GM23338 (cell line): ENCODE results near the gene C8G. TPM values are rescaled to one million over a fixed set of nuclear protein-coding genes. Genes with fewer than 3 reads are reported as not detected.

Experiments
- ATAC-seq: fragments of 200-7000 bp; cut with Tn5 transposase; 3 replicates; pipeline ENCODE4 v1.9.1; 2020
- DNase-seq: peaks from one replicate; pipeline ENCODE4 v3.0.0-alpha.2; 2015; ENCODE audit warnings: low spot score
- H2AFZ ChIP-seq: fragments of 200-600 bp; sonication (generic); 2 replicates; pipeline ENCODE4 v1.8.0; 2016; ENCODE audit warnings: antibody characterized with exemption, mild to moderate bottlenecking, moderate library complexity
- H3F3A ChIP-seq: fragments of 200-600 bp; sonication (generic); replicated peaks from 2 replicates; pipeline ENCODE4 v1.8.0; 2017; ENCODE audit warnings: antibody characterized with exemption, mixed run types, low read depth
- H3K27ac ChIP-seq: fragments of 200-600 bp; sonication (generic); 2 replicates; pipeline ENCODE4 v1.6.1; 2016; ENCODE audit warnings: low read depth
- H3K27me3 ChIP-seq: fragments of 200-600 bp; sonication (generic); 2 replicates; pipeline ENCODE4 v1.8.0; 2016; ENCODE audit warnings: mild to moderate bottlenecking, mixed run types, moderate library complexity; ENCODE audit not compliant: insufficient read depth
- H3K36me3 ChIP-seq: fragments of 200-600 bp; sonication (generic); 2 replicates; pipeline ENCODE4 v1.8.0; 2016; ENCODE audit warnings: mild to moderate bottlenecking; ENCODE audit not compliant: insufficient read depth
- H3K4me1 ChIP-seq: fragments of 200-600 bp; sonication (generic); 2 replicates; pipeline ENCODE4 v1.8.0; 2016; ENCODE audit warnings: mild to moderate bottlenecking, moderate library complexity; ENCODE audit not compliant: insufficient read depth
- H3K4me2 ChIP-seq: fragments of 200-600 bp; sonication (generic); 2 replicates; pipeline ENCODE4 v1.7.1; 2017; ENCODE audit warnings: mixed run types
- H3K4me3 ChIP-seq: fragments of 200-600 bp; sonication (generic); 2 replicates; pipeline ENCODE4 v1.6.1; 2016; ENCODE audit warnings: mixed run types
- H3K79me2 ChIP-seq: fragments of 200-600 bp; sonication (generic); replicated peaks from 2 replicates; pipeline ENCODE4 v1.8.0; 2017; ENCODE audit warnings: mild to moderate bottlenecking; ENCODE audit not compliant: insufficient read depth
- H3K9me2 ChIP-seq: fragments of 200-600 bp; sonication (generic); 2 replicates; pipeline ENCODE4 v1.8.0; 2017; ENCODE audit not compliant: insufficient read depth
- H4K20me1 ChIP-seq: fragments of 200-600 bp; sonication (generic); replicated peaks from 2 replicates; pipeline ENCODE4 v1.8.0; 2017; ENCODE audit warnings: mild to moderate bottlenecking; ENCODE audit not compliant: insufficient read depth
- H3K27ac Mint-ChIP-seq: 2 replicates; pipeline ENCODE4 v1.8.0; 2020; ENCODE audit warnings: inconsistent platforms, mild to moderate bottlenecking, moderate library complexity, mixed read lengths
- H3K27me3 Mint-ChIP-seq: 3 replicates; pipeline ENCODE4 v1.8.0; 2022; ENCODE audit warnings: low read depth, mild to moderate bottlenecking, moderate library complexity, mixed read lengths, inconsistent platforms; ENCODE audit not compliant: insufficient read depth, poor library complexity
- H3K36me3 Mint-ChIP-seq: 3 replicates; pipeline ENCODE4 v1.8.0; 2021; ENCODE audit warnings: low read depth, mild to moderate bottlenecking, inconsistent platforms, moderate library complexity, mixed read lengths
- H3K4me1 Mint-ChIP-seq: 3 replicates; pipeline ENCODE4 v1.8.0; 2020; ENCODE audit warnings: mild to moderate bottlenecking, inconsistent platforms, mixed read lengths
- H3K4me3 Mint-ChIP-seq: 3 replicates; pipeline ENCODE4 v1.8.0; 2021; ENCODE audit warnings: moderate library complexity, mild to moderate bottlenecking, inconsistent platforms, mixed read lengths
- H3K9me3 Mint-ChIP-seq: 3 replicates; pipeline ENCODE4 v1.8.0; 2020; ENCODE audit warnings: moderate library complexity, mild to moderate bottlenecking, inconsistent platforms, mixed read lengths
- CTCF ChIP-seq, 2 experiments: fragments of 200-600 bp in 1 of 2; sonication (generic) in 1 of 2; conservative IDR thresholded peaks; 2 replicates each; pipeline versions ENCODE4 v1.5.1 to v1.6.1; 2016 to 2017; ENCODE audit warnings: antibody characterized with exemption in 2 of 2, low read depth in 2 of 2, mild to moderate bottlenecking in 2 of 2, moderate library complexity in 1 of 2
- EZH2 ChIP-seq: fragments of 200-600 bp; sonication (generic); IDR thresholded peaks from one replicate; pipeline ENCODE4 v1.8.0; 2017; ENCODE audit warnings: antibody characterized with exemption, mild to moderate bottlenecking, low read depth; ENCODE audit not compliant: unreplicated experiment
- NANOG ChIP-seq: IDR thresholded peaks from 2 replicates; pipeline ENCODE4 v1.6.1; 2016; ENCODE audit warnings: antibody characterized with exemption, borderline replicate concordance
- REST ChIP-seq: IDR thresholded peaks from one replicate; pipeline ENCODE4 v1.6.1; 2018; ENCODE audit warnings: antibody characterized with exemption; ENCODE audit not compliant: unreplicated experiment
- ZNF114 ChIP-seq: fragments of 250-450 bp; sonication (Bioruptor Pico); IDR thresholded peaks from 2 replicates; pipeline ENCODE4 v1.5.0; 2020; ENCODE audit warnings: mild to moderate bottlenecking, moderate library complexity
- ZNF331 ChIP-seq: fragments of 250-450 bp; sonication (Bioruptor Pico); IDR thresholded peaks from 2 replicates; pipeline ENCODE4 v1.5.0; 2020; ENCODE audit warnings: low read depth, mild to moderate bottlenecking, moderate library complexity
- polyA plus RNA-seq: library from polyadenylated mRNA; unstranded; fragments of >200 nt; fragmentation: Nextera tagmentation; extraction: Ambion mirVana; gene quantifications from 2 replicates; pipeline ENCODE4 v1.2.1, GENCODE V29; 2016
- total RNA-seq: library from RNA; depleted of rRNA; stranded (reverse); fragments of >200 nt; shearing (Covaris generic); gene quantifications from 2 replicates; pipeline ENCODE4 v1.2.3, GENCODE V29; 2014

C8G gene
- total and polyA plus RNA-seq, 2 experiments from 2014 or later, result not detected

DNA sequence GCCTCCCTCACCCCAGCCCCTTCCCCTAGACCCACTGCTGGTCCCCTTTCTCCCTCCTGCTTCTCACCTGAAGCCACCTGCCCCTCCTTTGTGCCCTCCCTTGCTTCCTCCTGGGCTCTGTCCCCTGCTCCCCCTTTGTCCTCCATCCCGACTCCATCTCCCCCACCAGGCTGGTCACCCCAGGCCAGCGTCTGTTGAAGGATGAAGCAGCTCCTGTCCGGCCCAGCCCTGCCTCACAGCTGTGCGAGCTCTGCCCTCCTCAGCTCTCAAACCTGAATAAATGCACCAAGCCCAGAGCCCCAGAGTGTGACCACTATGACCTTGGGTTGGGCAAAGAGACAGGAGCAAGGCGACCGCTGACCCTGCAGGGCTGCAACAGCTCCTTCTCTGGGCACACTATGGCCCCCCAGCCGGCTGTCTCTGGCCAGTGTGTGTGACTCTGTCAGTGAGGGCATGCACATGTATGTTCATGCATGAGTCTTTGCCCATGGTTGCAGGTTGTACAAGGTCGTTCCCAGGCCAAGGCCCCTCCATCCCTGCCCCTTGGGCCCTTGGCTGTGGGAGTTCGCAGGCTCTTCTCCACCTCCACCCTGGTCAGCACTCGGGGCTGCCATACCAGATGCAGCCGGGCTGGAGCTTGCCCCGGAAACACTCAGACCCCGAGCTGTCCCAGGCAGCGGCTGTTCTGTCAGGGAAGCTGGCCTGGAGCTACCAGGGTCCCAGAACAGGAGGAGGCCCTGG, 10.3 kb downstream of the C8G start:
- H3K9me3 Mint-ChIP-seq, result peaks cover 4% of the 10 kb centered on the region; the same call in 2 of the 3 replicates

More for the DNA sequence above, 10.3 kb downstream of the C8G start:
- H3K27me3 ChIP-seq, result no peaks in the 10 kb centered on the region
- Mint-ChIP-seq H3K36me3 (no peaks in the 10 kb centered on the region; the same call in 2 of the 3 replicates), H3K27ac (no peak overlapping the region), H3K4me3 (no peak overlapping the region), H3K27me3 (peaks cover 5% of the 10 kb centered on the region), H3K4me1 (no peaks in the 10 kb centered on the region; the same call in 2 of the 3 replicates)
- H3K4me3 ChIP-seq, result no peak overlapping the region
- TF ChIP-seq CTCF (conservative IDR thresholded peaks at IDR 0.05; ENCODE audit: low read depth in 2 of 2) (no peak), ZNF331 (CRISPR knock-in tag) (no peak), REST (no peak), EZH2 (no peak), NANOG (no peak), ZNF114 (CRISPR knock-in tag) (no peak)
- no peaks in the 10 kb centered on the region for H4K20me1 ChIP-seq
- no peaks in the 10 kb centered on the region for H3K36me3 ChIP-seq
- no peaks in the 10 kb centered on the region for H3F3A ChIP-seq
- H3K4me1 ChIP-seq, result no peaks in the 10 kb centered on the region; the same call in 1 of the 2 replicates
- ATAC-seq, result no peak
- 0 out of 2 replicates have a peak, but pooled peaks cover 6% of the 10 kb centered on the region for H3K9me2 ChIP-seq
- no peaks in the 10 kb centered on the region for H3K79me2 ChIP-seq
- no peak overlapping the region for H2AFZ ChIP-seq
- H3K27ac ChIP-seq, result no peak overlapping the region
- H3K4me2 ChIP-seq, result no peak overlapping the region
- no peak for DNase-seq
